UCSD-AML1 (cell line): ENCODE results near the gene CA5A.
"Not testable (repeated sequence)": the region's sequence is repeated elsewhere in the genome, so short reads cannot be mapped to it uniquely, and the experiment has no call there.

Experiments
- DNase-seq: peaks from one replicate; lab custom pipeline; 2025; ENCODE audit not compliant: unreplicated experiment; lab: John Stamatoyannopoulos, UW

Gene CA5A

GRCh38 chr16:87870418-87871291, 65.7 kb downstream of the CA5A start:
- not testable (repeated sequence) for DNase-seq

GRCh38 chr16:87869879-87870417, 66.4 kb downstream of the CA5A start:
- not testable (repeated sequence) for DNase-seq

DNA sequence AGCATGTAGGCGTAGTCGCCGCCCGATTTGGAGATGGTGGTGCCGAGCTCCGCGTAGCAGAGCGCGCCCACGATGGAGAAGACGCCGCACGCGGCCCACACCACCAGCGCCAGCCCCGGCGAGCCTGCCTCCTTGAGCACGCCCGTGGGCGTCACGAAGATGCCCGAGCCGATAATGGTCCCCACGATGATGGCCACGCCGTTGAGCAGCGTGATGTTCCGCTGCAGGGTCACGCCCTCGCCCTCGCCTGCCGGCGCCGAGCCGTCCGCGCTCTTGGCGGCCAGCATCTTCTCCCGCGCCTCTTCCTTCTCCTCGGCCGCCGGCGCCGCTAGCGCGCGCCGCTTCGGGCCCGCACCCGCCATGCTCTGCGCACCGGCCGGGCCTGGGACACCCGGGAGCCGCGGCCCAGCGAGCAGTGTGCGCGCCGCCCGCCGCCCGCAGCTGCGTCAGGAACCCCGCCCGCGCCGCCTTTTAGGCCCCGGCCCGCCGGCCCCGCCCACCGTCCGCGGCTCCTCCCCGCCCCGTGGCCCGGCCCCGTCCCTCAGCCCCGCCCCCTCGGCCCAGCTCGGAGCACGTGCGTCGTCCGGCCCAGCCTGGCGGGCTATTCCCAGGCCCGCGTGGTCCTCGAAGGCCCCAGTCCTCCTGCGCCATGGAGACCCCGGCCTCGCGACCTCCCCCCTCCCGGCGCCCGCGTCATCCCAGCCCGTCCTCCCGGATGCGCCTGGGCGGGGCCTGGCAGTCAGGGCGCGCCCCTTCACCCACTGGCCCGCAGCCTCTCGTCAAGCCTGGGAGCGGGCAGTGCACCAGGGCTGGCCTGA, 67.1 kb downstream of the CA5A start, which contains the start of gene SLC7A5:
TSS of gene SLC7A5 (minus strand) at position 447 of the 818 bp plus-strand sequence. CDS start at position 362, 85 bp downstream.
- DNase-seq = peak; percentile 88

DNA sequence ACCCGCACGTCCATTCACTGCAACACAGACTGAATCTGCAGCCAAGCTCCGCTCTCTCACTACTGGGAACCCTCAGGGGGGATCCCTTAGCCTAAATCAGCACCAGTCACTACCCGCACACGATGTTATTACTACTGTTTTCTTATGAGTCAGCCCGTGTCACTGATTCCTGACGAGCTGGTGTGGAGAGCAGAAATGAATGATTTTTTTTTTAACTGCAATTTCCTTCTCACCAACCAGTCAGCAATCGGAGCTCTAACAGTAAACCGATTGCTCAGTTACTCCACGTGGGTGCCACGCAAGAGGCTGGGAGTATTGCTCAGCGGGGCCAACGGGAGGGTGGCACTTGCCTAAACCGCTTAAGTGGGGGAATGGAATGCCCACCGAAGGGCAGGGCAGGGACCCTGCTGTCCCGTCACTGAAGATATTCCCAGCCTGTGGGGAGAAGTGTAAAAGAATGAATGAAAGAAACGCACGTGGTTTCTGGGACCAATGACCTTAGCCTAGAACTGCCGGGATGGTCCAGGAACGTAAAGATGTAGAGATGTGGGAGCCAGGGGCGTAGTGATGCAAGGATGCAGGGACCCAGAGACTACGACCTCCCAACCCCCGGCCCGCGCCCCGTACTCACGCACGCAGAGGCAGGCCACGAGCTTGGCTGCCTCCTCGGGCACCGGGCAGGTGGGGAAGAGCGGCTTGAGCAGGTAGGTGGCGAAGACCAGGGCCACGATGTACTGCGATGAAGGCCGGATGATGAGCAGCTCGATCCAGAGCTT, 67.9 kb downstream of the CA5A start:
- DNase-seq = not testable (repeated sequence)

DNA sequence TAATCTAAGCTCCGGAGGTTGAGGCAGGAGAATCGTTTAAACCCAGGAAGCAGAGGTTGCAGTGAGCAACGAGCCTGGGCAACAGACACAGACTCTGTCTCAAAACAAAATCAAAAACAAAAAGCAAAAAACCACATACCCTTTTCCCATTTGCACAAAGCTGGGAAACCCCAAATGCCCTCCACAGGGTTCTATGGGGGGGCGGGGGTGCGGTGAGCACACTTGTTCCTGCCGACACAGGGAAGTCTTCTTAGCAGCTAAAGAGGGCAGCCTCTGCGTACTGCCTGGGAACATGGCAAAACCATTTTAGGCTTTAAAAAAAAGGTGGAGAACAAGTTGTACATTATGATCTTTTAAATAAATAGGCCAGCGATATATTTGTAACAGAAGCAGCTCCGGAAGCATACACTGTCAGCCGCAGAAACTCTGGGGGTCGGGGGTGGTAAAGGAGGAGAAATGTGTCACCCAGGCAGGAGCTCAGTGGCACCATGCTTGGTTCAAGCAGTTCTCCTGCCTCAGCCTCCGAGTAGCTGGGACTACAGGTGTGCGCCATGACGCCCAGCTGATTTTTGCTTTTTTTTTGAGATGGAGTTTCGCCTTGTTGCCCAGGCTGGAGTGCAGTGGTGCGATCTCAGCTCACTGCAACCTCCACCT, 70.3 kb downstream of the CA5A start:
- not testable (repeated sequence) for DNase-seq

DNA sequence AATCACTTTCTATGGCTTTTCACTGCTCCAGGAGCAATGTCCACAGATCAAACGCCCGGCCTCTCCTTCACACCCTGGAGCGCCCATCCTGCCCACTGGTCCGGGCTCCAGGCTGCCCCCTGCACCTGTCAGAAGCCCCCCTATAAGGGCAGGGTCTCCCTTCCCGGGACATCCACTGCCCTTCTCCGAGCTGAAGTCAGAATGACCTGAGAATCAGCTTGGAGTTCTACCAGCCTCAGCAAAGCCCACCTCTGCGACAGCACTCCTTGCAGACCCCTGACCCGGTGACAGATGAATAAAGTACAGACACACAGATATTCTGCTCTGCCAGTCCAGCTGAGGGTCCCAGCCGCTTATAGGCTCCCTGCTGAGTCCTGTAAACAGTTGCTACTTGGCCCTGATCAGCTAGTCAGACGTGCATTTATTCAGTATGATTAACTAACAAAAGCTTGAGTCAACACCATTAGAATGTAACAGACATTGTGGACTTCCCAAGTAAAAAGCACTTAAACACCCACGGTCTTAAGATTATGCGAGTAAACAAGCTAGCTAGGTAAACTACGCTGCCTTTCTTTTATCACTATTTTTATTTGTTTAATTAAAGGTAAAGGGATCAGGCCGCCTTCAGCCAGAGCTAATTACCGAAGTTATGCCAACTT, 71.9 kb downstream of the CA5A start:
- no peak for DNase-seq

DNA sequence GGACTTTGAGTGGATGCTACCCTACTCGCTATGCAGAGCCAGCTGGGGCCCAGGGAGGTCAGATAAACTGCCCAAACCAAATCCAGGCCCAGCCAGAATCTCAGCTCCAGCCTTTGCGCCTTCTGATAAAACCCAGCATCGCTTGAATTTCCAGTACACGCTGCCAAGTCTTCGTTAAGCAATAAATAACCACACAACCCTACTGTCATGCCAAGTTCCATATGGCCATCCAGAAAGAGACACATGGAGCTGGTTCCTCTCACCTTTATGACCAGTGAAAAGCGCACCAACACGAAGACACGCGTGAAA, 73.0 kb downstream of the CA5A start:
- DNase-seq = not testable (repeated sequence)

DNA sequence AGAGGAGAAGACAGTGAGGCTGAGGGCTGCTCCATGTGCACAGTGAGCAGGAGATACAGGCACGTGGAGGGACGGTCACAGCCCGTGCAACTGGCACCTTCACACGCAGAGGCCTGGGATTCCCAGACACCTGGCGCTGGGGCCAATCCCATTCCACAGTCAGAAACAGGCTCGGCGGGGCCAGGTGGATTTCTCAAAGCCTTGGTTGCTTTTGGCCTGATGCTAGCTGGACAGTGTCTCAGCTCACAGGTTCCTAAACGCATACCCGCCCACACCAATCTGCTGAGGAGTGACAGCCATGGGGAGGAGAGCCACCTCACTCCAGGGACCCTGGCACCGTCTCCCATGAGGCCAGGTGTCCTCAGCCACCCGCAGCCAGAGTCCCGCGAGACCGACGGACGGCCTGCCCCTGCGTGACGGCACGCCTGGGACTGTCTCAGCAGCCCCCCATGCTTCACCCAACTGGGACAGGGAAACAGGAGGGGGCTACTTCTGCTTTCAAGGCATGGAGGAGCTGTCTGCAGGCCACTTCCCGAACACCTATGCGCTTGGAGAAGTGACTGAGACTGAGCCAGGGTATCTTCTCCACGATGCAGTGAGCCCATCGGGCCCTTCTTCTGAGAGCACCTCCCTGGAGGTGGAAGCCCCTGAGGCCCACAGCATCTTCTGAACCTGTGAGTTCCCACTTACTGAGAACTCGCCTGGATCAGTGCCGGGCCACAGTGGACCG, 73.6 kb downstream of the CA5A start:
- DNase-seq = not testable (repeated sequence)

- DNase-seq = not testable (repeated sequence)
Measured at GRCh38 chr16:87861300-87862099, 74.8 kb downstream of the CA5A start.

DNA sequence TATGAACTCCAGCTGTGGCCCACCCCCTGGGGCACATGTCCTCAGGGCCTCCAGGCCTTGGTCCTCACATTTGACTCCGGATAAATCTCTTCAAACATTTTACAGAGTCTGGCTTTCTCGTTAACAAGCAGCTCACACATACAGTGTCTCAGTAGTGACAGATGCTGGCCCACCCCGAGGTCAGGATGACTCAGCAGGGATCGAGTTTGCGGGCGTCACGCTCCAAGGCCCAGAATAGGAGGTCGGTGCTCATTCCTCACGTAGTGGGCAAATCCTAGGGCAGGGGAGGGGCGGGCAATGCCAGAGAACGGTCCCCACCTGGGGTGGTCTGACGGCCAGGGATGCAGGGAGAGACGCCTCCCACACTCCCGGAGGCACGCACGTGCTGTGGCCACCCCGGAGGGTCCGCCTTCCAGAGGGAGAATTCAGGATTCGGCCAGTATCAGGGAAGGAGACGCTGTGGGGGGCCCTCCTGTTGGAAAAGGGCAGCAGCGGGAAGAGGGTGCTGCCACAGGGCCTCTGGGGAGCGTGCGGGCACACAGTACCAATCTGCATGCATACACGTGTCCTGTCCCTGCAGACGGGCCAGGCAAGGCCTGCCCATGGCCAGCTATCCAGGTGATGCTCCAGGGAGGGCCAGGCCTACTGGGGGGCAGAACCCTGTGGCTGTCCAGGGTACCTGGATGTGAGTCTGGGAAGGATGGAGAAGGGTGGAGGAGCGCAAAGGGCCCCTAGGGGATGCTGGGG, 75.6 kb downstream of the CA5A start:
- DNase-seq = no peak

- DNase-seq = peak; percentile 55
Measured at GRCh38 chr16:87858151-87858993, 78.0 kb downstream of the CA5A start.

DNA sequence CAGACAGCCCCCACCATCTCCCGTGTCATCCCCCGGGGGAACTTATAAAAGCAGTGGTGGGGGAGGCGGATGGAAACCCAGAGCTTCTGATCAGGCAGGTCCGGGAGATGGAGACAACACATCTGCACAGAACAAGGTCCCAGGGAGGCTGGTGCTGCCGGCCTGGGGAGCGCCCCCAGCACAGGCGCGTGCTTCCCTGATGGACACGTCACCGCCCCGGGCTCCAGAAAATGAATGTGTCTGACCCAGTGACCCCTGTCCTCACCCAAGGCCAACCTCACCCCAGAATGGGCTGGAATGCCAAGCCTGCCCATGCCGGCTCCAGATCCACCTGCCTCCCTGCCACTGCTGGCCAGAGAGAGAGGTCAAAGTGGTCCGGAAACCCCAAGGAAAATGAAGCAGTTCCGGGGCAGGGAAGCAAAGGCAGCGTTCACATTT, 79.5 kb downstream of the CA5A start:
- DNase-seq = no peak

- DNase-seq = peak; percentile 66
Measured at GRCh38 chr16:87855852-87856715, 80.2 kb downstream of the CA5A start.

DNA sequence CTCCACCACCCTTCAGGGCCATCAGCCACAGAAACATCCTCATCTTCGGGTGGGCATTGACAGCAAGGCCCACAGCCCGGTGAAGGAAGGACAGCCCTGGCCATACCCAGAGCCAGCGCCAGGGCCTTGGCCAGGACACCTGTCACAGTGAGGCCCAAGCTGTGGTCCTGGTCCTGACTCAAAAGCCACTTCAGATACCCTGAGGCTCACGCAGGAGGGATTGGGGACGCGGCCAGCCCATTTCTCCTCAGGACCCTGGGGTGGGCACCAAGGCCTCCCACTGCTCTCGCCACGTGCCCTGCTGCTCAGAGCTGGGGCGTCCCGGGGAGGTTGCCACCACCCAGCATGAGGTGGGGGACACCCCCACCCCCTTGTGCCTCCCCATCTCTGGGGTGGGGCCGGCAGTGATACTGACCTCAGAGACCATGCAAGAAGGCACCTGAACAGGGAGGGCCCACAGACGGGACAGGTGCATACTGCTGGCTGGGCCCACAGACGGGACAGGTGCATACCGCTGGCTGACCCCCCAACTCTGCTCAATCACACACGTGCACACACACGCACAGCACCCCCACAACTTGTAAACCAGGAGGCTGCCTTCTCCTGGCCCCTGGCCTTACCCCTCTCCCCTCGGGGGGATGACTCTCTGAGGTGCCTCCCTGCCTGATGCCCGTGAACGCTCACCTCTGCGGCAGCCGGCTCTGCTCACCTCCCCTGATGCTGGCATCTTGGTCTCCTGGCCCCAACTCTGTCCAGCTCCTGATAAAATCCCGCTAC, 81.2 kb downstream of the CA5A start:
- no peak for DNase-seq
